Heart left ventricle (tissue), 13 donors: ENCODE measurements around the gene MYO1C.

ENCODE experiments used
- CTCF ChIP-seq, 12 donors: fragments of 200-600 bp; sonication (generic) in 4 of 12; IDR thresholded peaks; one replicate each; pipeline versions ENCODE4 v1.5.0 to v1.8.0; 2018 to 2022; ENCODE audit warnings: antibody characterized with exemption in 12 of 12, mild to moderate bottlenecking in 5 of 12
- POLR2A ChIP-seq, 2 donors: fragments of 450-650 bp; IDR thresholded peaks; one replicate each; pipeline ENCODE4 v1.6.1; 2017; ENCODE audit warnings: antibody characterized with exemption in 2 of 2, mild to moderate bottlenecking in 2 of 2, moderate library complexity in 2 of 2
- donor health status: ischemic (EF 13 %, LVEDD 7.1; RV severe dilation, severe dysfunction).
- donor health status: DM: no; HTN: yes; CAD: no.
- donor health status: DM: no; HTN: no; CAD: no.
- donor health status: ischemic (EF 25% LVEDD 6.9; RV normal size, moderate dysfunction).
- donor health status: ischemic (EF 25% LVEDD 5.7; RV mildly dilated, moderate dysfunction).
- donor health status: ischemic (EF 35%, LVEDD 5.7; RV mildly dilated, moderate dysfunction).
- donor health status: nonischemic (EF 11% LVEDD 7.7; RV severe dilation, severe dysfunction).
- donor health status: DM: yes; HTN: yes; CAD: no.
- donor health status: PGD.
- donor health status: ischemic (EF 29% LVEDD 5.4; RV normal size, mild dysfunction).
- donor health status: nonischemic (EF 23%, LVEDD 6.1; RV moderate dilation, normal function).

DNA sequence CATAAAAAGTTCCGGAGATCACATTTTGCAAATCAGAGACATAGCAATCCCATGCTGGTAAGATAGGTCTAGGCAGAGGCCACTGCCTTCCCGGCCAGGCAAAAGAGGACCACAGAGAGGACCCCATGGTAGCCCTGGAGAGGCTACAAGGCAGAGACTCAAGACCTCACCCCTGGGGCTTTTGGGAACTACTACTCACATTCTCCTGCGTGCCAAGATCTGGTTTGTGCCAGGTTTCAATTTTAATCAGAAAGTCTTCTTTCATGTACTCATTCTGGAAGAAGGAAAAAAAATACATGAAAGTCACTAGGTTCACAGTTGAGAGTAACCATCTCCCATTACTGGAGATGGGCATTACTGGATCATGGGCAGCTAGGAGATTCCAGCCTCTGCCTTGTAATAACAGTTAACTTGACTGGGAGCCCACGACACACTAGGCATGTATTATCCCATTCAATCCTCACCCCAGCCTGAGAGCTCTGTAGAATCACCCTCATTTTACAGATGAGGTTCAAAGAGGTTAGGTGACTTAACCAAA, 49.0 kb upstream of the MYO1C start:
- TF ChIP-seq CTCF (IDR thresholded peaks at IDR 0.05) (no peak), POLR2A (IDR thresholded peaks at IDR 0.05) (no peak)
